COLO668 (cell line): ENCODE data around the gene PDE6G.

Experiments
- DNase-seq: peaks from one replicate; lab custom pipeline; 2025; ENCODE audit not compliant: unreplicated experiment; lab: John Stamatoyannopoulos, UW

The PDE6G gene

DNA sequence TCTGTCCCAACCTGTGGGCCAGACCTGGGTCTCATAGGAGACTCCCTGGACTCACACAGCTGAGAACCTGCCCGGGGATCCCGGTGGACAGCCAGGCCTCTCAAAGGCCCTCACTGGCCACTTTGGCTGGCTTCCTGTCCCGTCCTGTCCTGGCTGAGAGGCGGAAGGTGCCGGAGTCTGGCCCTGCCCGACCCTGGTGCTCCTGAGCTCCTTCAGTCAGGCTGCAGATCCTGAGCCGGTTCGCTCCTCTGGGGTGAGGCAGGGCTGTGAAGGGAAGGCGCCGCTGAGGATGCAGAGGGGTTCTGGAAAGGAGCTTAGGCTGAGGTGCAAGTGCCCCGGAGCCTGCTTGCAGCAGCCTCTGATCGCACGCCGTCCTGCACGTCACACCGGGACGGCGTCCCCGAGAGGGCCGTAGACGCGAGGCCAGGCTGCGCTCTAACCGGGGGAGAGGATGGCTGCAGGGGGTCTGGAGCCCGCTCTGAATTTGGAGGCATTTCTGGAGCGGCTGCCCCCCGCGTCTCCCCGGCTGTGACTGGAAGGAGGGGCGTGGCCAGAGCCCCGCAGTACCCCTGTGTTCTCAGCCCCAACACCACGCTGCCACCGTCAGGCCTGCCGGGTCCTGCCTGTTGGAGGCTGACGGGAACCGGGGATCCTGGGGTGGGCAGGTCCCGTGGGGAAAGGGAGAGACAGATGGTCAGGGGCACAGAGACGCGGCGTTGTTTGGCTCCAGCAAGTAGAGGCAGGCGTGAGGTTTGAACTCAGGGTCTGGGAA is 31.6 kb upstream of the PDE6G start:
- no peak for DNase-seq

DNA sequence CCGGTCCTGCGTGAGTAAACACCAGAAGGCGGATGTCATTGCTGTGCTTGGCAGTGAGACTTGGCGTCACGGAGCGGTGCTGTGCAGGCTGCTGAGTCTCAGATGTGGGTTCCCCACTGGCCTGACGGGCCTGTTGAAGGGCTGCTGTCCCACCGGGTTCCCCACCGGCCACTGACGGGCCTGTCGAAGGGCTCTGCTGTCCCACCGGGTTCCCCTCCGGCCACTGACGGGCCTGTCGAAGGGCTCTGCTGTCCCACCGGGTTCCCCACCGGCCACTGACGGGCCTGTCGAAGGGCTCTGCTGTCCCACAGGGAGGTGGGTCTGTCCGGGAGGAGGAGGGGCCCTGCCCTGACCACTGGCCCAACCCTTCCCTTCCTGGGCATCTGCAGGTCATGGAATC is 30.3 kb upstream of the PDE6G start:
- no peak for DNase-seq

DNA sequence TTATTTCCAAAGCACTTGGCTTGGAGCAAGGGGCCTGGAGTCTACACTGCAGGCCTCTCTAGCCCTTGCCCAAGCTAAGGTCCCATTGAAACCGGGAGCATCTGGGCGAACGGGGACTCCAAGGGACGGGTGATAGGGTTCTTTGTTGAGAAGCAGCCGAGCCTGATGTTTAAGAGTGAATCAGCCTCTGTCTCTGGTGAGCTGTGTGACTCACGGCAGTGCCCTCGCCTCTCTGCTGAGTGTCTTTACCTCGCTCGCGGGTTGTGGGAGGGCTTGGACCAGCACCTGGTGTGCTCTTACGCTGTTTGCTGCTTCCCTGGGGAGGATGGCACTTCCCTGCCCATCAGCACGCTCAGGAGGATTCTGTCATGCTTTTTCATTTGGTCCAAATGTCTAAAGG is 28.8 kb upstream of the PDE6G start:
- DNase-seq: peak; percentile 65

DNA sequence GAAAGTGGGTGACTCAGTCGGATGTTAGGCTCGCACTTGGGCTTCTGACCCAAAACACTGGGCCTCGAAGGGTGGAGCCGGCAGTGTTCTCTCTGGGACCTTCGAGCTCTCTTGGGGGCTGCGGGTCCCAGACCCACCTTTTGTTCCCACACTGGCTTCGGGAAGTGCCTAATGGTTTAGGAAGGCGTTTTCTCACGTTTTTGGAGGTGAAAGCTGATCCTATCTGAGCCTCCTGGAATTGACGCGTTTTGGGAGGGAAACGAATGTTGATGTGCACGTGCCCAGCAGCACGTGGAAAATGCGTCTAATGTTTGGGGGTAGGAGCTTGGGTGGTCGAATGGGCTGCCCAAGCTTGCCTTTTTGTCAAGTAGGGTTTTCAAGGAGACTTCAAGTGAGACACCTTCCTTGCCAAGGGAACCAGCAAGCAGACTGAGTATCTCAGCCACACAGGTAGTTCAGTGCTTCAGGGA is 28.1 kb upstream of the PDE6G start:
- peak; percentile 19 for DNase-seq

DNA sequence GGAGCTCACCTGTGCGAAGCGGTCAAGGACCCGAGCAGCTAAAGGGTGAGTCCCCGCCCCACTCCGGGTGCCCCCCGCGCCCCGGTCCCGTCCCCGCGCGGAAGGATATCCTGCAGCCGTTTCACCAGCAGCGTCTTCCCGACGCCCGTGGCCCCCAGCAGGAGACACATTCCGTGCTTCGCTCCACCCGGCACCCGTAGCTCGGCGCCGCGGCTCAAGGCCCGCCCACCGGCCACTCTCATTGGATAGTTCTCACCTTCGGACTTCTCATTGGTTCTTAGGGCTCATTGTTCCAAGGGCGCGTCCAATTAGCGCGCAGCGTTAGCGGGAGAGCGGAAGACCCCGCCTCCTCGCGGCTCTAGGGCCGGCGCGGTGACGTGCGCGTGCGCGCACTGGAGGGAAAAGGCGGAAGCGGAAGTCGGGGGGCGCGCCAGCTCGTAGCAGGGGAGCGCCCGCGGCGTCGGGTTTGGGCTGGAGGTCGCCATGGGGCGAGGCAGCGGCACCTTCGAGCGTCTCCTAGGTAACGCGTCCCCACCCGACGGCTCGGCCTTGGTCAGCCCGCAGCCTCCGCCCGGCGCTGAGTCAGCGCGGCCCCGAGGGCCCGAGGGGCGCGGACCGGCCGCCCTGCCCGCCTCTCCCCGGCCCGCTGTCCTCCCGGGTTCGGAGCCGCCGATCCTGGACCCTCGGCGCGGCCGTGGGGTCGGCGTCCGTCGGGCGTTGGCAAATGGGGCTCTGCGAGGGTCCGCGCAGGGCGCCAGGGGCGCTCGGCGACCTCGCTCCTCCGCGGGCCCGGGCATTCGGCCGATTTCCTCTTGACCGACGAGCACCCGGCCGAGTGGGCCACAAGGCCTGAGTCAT is 27.5 kb upstream of the PDE6G start, which contains the start of the genes ARL16 and HGS:
TSS of gene ARL16 (minus strand) at position 214 of the 858 bp plus-strand sequence. CDS start at position 170, 44 bp downstream.
TSS of gene HGS (plus strand) at position 428 of the 858 bp plus-strand sequence. CDS start at position 484, 56 bp downstream.
- DNase-seq: peak; percentile 97

DNA sequence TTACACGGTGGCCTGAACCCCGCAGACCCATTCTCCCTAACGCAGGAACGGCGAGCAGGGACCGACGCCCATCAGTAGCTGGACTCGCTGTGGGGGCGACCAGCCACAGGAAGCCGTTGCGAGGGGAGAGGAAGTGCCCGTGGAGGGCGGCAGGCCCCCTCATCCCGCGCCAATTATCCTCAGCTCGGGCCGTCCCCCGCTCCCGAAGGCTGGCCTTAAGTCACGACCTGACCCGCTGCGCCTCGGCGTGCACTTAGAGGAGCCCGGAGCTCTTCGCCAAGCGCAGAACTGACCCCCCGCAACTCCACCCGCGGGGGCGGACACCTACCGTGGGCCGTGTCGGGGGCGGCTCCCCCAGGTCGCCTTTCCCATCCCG is 26.9 kb upstream of the PDE6G start:
- DNase-seq: no peak

DNA sequence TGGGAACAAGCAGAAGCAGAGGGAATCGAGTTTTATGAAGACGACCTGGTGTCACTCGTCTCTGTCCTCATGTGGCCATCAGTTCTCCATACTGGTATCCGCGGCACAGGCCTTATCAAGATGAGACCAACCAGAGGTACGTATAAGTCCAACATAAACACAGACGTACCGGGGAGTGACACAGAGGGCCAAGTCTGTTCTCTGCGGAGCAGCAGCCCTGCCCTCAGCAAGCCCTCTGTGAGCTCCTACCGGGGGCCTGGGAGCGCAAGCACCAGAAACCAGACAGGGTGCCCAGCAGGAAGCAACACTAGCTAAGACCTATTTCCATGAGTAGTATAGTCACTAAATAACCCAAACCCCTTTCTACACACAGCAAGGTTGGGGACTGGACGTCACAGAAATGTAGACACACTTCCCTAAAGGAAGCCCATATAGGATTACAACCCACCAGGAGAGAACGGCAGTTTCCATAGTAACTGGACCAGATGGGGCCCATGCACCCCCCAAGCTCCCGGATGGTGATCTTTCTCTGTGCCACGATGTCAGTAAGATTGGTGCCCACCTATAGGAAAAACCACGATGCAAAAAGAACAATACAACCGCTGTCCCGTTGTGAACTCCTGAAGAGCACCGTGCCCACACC is 26.3 kb upstream of the PDE6G start:
- DNase-seq: no peak

DNA sequence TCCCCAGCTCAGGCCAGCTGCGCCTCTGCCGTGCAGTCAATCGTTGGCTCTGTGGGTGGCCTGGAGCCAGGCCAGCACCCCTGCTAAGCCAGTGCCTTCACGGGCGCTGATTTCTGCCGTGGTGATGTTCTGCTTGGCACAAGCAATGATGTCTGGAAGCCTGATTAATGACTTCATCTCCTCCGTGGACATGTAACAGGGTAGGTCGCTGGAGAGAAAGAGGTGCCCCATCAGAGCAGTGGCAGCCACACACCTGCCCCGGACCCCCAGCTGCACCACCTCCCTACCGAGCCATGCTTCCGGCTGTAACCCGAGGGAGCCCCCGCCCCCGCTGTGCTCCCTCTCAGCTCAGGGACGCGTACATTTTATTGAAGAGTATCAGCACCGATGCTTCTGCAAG is 25.3 kb upstream of the PDE6G start:
- DNase-seq: peak; percentile 63

DNA sequence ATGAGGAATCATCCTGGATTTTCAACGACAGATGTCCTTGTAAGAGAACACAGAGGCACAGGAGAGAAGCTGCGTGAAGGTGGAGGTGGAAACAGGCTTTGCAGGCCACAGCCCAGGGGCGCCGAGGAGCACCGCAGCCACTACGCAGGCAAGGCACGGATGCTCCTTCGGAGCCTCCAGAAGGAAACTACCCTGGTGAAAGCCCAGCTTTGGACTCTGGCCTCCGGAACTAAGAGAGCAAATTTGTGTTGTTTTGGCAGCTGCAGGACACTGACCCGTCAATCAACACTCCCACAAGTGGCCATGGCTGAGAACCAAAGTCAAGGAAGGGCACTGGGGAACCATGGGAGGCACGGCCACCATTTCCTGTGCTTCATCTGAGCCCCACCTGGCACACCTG is 23.8 kb upstream of the PDE6G start:
- DNase-seq: peak; percentile 5

DNA sequence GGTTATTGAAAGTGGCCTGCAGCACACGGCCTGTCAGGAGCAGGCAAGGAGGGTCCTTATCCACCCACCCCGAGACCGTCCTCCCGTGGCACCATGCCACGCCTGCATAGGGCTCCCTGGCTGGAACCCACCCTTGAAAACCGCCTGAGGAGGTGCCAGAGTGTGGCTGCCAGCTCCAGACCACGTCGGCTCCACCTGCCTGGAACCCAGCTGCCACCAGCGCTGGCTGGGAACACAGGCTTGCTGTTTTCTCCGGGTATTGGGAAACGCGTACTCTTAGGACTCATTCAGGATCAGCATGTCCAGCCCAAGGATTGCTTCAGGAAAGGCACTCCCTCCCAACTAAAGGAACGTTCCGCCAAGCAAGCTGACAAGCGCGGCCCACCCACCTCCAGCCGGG is 20.6 kb upstream of the PDE6G start:
- no peak for DNase-seq

DNA sequence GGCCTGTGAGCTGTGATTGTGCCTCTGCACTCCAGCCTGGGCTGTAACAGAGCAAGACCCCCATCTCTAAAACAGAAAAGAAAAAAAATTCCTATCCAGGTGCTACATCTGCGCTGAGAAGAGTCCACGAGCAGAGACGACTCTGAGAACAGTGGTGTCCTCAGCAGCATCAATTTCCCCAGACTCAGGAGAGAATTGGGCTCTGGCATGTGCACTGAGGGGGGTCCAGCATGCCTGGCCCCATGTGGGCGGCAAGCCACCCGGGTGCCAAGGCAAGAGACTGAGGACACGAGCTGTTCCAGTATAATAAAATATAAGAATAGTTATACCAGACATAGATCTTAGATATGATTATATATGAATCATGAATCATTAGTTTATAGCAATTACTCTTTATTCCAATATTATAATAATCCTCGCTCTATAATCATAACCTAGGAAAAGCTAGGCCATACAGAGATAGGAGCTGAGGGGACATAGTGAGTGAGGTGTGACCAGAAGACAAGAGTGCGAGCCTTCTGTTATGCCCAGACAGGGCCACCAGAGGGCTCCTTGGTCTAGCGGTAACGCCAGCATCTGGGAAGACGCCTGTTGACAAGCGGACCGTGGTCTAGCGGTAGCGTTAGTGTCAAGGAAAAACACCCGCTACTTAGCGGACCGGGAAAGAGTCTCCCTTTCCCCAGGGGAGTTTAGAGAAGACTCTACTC is 19.3 kb upstream of the PDE6G start:
- DNase-seq: peak; percentile 7

DNA sequence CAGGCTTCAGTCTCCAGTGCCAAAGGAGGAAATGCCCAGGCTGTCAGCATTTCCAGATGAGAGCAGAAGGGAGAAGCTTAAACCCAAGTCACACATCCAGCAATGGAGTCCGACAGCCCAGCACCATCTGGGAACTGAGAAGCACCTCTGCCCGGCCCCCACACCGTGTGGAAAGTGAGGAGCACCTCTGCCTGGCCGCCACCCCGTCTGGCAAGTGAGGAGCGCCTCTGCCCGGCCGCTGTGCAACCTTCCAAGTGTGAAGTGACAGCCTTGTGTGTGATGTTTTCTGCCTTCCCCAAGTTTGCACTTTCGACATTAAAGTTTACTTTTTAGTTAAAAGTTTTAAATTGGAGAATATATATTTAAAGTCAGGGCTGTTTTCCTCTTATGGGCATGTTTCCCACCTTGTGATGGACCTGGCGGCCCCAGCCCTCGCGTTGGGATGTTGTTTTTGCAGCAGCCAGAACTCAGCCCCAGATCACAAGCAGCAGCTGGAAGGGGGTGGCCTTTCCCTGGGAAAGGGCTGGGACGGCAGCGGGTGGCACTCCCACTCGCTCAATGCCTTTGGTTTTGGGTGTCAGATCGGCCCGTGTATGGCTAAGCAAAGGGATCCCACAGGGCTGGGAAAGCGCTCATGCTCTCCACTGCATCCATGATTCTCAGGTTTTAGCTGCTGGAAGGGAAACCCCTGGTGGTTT is 17.4 kb upstream of the PDE6G start:
- DNase-seq: no peak

DNA sequence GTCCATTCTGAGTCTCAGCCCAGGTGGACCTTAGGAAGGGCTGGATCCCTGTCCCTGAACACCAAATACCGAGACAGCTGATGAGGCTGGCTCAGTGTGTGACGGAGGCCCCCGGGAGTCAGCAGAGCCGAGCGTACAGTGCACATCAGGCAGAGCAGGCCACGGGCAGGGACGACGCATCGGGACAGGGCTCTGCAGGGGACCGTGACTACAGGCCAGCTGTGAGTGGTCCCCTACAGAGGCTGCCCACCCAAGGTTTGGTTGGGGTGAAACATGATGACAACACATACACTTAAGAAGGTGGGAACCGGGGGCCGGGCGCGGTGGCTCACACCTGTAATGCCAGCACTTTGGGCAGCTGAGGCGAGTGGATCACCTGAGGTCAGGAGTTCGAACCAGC is 16.6 kb upstream of the PDE6G start:
- DNase-seq: no peak

DNA sequence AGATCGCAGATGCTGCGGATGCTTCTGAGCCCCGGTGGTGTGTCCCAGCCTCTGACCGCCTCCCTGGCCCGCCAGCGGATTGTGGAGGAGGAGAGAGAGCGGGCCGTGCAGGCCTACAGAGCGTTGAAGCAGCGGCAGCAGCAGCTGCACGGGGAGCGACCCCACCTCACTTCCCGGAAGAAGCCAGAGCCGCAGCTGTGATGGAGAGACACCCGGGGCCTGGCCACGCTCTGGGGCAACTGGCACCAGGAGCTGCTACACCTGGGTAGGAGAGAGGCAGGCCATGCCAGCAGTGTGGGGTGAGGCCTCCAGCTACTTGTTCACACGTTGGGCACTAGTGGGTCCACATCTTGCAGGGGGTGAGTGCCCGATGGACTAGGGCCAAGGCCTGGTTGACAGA is 16.2 kb upstream of the PDE6G start:
- DNase-seq: no peak

DNA sequence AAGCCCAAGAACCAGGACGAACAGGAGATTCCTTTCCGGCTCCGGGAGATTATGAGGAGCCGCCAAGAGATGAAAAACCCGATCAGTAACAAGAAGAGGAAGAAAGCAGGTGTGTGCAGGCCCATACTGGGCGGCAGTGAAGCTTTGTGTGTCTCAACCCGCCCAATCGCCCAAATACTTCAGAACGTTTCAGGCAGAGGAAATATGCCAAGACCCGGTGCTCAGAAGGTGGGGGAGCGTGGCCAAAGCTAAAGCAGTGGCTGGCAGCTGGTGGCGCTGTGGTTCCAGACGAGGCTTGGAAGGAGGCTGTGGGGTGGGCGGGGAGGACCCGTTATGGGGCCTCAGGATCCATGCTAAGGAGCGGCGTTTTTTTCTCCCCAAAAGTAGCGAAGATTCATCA is 11.4 kb upstream of the PDE6G start:
- no peak for DNase-seq

DNA sequence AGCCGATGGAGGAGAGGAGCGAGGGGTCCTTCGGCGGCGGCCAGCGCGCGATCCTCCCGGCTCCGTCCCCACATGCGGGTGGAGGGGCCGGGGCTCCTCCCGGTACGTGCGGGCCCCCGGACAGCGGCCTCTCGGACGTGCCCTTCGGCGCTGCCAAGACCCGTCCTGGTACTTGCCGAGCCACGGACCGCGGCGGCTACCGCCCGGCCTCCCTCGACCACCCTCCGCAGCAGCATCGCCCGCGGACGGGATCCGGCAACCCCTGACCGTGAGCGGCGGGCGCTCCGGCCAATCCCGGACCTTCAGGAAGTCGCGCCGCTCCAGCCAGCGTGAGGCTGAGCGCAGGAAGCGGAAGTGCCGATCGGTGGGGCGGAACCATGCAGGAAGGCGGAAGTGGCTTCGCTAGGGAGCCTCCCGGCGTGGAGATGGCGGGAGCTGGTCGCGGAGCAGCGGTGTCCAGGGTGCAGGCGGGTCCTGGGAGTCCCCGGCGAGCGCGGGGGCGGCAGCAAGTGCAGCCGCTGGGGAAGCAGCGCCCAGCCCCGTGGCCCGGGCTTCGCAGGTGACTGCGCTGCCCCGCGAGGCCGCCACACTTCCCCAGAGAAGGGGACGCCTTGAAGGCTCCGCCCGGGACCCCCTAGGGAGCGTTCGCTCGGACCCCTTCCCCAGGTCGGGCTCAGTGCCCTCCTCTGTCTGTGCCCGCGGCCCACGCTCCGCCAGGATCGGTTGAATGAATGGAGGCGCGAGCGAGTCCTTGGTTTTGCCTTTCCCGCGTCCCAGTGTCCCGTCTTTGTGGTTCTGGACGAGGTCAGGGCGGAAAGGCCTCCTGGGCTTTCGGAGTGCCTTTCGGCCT is 10.2 kb upstream of the PDE6G start, which contains the start of the genes CCDC137 and OXLD1:
TSS of gene CCDC137 (plus strand) at position 396 of the 850 bp plus-strand sequence. CDS start at position 426, 30 bp downstream.
TSS of gene OXLD1 (minus strand) at position 264 of the 850 bp plus-strand sequence. CDS start at position 236, 28 bp downstream.
- DNase-seq: peak; percentile 92

DNA sequence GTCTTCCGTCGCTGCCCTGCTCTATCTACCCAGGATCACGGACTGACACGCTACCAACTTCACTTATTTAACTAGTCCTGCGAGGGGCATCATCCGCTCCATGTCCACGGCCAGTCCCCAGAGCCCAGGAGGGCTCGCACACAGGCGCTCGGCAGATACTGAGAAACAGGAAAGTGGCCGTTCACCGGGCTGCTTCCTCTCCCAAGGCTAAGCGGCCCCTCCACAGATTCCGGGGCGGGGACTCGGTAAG is 9.7 kb upstream of the PDE6G start:
- DNase-seq: peak; percentile 47

DNA sequence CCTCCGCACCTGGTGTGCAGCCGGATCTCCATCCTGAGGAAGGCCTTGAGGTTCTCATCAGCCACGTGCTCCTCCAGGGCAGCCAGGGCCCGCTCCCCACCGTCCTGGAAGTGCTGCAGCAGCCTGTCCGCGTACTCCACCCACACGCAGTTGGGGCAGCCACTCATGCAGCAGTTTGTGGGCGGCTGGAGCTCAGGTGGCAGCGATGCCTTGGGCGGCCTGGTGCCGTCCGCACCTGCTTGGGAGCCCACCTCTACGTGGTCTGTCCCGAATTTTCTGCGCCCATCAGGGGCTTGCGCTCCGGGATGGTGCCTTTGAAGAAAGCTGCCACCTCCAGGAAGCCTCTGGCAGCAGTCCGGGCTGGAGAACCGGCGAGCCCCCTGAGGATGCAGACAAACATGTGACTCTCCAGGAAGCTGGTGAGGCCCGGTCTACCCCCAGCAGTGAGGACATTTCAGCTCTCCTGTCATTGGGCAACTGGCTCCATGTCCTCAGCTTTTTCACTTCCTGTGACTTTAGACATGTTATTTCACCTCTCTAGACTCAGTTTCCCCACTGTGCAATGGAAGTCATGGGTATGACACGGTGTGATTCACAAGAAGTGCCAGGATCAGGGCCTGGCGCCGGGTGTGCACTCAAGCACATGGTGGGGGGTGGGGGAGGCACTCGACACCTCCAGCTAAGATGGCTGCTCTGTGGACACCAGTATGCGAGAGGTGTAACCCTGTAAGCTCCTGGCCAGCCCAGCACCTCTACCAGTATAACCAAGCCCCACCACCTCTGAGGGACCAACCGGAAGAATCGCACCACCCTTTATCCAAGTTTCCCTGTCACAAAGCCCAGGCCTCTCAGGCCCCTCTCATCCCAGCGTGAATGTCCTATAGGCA is 9.1 kb upstream of the PDE6G start:
- DNase-seq: peak; percentile 29
